ENCODE measurements around the gene RIPOR2.

DNA sequence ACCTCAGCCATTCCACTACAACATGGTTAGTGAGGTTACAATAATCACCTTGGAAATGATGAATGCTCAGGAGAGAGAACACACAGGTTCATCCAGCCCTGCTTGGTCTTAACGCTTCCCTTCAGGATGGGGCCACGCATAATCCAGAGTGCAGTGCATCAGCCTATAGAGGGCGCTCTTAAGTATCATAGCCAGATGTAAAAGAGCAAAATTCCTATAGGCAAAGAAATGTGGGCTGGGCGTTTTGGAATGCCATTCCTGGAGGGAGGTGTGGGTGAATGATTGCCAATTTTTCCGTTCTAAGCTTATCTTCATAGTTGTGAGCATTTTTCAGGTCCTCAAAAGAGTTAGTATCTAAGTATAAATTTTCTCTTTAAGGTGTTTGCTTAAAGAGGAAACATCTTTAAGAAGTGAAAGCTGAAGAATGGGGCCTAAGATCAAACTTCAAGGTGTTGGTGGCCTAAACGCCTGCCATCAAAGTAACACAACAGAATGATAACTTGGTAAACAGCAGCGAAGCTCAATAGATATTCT, 1.8 kb downstream of the RIPOR2 start:
- no peak for TF ChIP-seq EZH2 (IDR thresholded peaks at IDR 0.05; ENCODE audit: borderline replicate concordance, low read length)
- peak; percentile 25 to 49 for TF ChIP-seq CTCF (conservative IDR thresholded peaks at IDR 0.05 in 1 of 2, IDR thresholded peaks at IDR 0.05 in 1 of 2; ENCODE audit: extremely low read depth in 1 of 2, insufficient read depth in 1 of 2, low read depth in 1 of 2, low read length in 2 of 2)

Data from mammary epithelial cell (primary cell).